Measurements from ENCODE around the gene TRABD2B. TPM values are rescaled to one million over a fixed set of nuclear protein-coding genes. Genes with fewer than 3 reads are reported as not detected.

Gene TRABD2B
- total RNA-seq, 1 donor from 2014 or later = 0.89 TPM

DNA sequence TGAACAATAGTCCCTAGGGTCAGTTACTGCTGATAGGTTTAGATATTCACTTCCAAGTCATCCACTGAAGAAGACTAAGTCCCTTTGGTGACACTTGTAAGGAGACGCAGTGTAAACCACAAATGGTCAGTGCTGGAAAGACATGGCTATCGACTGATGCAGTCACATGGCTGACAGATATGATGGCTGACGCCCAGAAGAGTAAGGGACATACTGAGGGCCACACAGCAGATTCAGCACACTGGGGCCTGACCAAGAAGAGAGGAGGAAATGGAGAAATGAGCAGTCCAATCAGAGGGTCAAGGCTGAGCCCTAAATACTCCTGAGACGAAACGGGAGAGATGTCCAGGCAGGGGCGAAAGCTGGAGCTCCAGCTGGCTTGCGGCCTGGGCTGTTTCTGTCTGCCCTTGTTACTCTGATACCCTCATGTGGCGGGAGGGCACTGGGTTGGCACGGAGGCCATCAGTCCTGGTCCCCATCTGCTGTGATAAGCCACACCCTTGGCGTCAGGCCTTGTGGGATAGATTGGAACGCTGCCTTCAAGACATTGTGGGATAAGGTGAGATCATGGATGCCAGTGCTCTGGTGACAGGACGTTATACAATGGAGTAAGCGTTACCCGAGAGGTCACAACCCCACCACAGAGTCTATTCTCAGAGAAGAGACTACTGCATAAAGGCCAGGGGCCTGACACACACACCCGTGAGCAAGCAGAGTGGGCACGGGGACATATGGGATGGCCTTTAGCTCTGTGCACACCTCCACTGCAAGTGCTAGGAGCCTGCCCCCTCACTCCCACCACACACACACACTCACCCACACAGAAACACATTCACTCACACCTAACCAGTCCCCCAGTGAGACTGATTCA lies 158.4 kb downstream of the TRABD2B start:
- Histone ChIP-seq H3K27ac (ENCODE audit: low read depth, low read length) (no peak overlapping the region), H3K27me3 (ENCODE audit: insufficient read depth, low read length) (no peaks in the 10 kb centered on the region), H3K4me3 (ENCODE audit: insufficient read depth, low read depth, low read length) (no peak overlapping the region), H4K20me1 (ENCODE audit: insufficient read depth, low read length) (no peaks in the 10 kb centered on the region), H3K9ac (ENCODE audit: low read length) (no peak overlapping the region), H2AFZ (ENCODE audit: low read depth, low read length) (no peak overlapping the region), H3K79me2 (ENCODE audit: insufficient read depth, low read length) (no peaks in the 10 kb centered on the region), H3K4me2 (ENCODE audit: low read length) (no peak overlapping the region), H3K4me1 (ENCODE audit: insufficient read depth, low read length) (no peaks in the 10 kb centered on the region), H3K36me3 (ENCODE audit: insufficient read depth, low read length) (no peaks in the 10 kb centered on the region), H3K9me3 (ENCODE audit: insufficient read depth, low read depth, low read length) (peaks cover 4% of the 10 kb centered on the region)
- FAIRE-seq = no peak
- DNase-seq (ENCODE audit: low read depth) = no peak
- H3K27ac Mint-ChIP-seq (ENCODE audit: unreplicated experiment) = no peak overlapping the region
- TF ChIP-seq, protein P1, sequence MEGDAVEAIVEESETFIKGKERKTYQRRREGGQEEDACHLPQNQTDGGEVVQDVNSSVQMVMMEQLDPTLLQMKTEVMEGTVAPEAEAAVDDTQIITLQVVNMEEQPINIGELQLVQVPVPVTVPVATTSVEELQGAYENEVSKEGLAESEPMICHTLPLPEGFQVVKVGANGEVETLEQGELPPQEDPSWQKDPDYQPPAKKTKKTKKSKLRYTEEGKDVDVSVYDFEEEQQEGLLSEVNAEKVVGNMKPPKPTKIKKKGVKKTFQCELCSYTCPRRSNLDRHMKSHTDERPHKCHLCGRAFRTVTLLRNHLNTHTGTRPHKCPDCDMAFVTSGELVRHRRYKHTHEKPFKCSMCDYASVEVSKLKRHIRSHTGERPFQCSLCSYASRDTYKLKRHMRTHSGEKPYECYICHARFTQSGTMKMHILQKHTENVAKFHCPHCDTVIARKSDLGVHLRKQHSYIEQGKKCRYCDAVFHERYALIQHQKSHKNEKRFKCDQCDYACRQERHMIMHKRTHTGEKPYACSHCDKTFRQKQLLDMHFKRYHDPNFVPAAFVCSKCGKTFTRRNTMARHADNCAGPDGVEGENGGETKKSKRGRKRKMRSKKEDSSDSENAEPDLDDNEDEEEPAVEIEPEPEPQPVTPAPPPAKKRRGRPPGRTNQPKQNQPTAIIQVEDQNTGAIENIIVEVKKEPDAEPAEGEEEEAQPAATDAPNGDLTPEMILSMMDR (IDR thresholded peaks at IDR 0.05; ENCODE audit: insufficient read depth, low read depth, low read length) = no peak
- TF ChIP-seq EZH2 (IDR thresholded peaks at IDR 0.05; ENCODE audit: insufficient read depth, low read length) = no peak
- H3K4me1 Mint-ChIP-seq (ENCODE audit: low read depth, unreplicated experiment) = peaks cover 3% of the 10 kb centered on the region
- H3K4me3 Mint-ChIP-seq (ENCODE audit: unreplicated experiment) = no peak overlapping the region
- peaks cover 6% of the 10 kb centered on the region for H3K36me3 Mint-ChIP-seq (ENCODE audit: low read depth, unreplicated experiment)
- peaks cover 40% of the 10 kb centered on the region for H3K27me3 Mint-ChIP-seq (ENCODE audit: low read depth, unreplicated experiment)
- H3K9me3 Mint-ChIP-seq (ENCODE audit: unreplicated experiment) = peaks cover 10% of the 10 kb centered on the region

- H3K27ac Mint-ChIP-seq (ENCODE audit: unreplicated experiment) = no peak overlapping the region
- no peak overlapping the region for H2AFZ ChIP-seq (ENCODE audit: low read depth, low read length)
- H3K36me3 Mint-ChIP-seq (ENCODE audit: low read depth, unreplicated experiment) = peaks cover 6% of the 10 kb centered on the region
- DNase-seq (ENCODE audit: low read depth) (no peak), FAIRE-seq (no peak)
- H3K4me3 Mint-ChIP-seq (ENCODE audit: unreplicated experiment) = no peak overlapping the region
- peaks cover 33% of the 10 kb centered on the region for H3K27me3 Mint-ChIP-seq (ENCODE audit: low read depth, unreplicated experiment)
- TF ChIP-seq EZH2 (IDR thresholded peaks at IDR 0.05; ENCODE audit: insufficient read depth, low read length) = no peak
- TF ChIP-seq, protein P1 (IDR thresholded peaks at IDR 0.05; ENCODE audit: insufficient read depth, low read depth, low read length) = no peak
- no peak overlapping the region for H3K4me3 ChIP-seq (ENCODE audit: insufficient read depth, low read depth, low read length)
- H3K9me3 Mint-ChIP-seq (ENCODE audit: unreplicated experiment) = peaks cover 10% of the 10 kb centered on the region
- H3K4me1 Mint-ChIP-seq (ENCODE audit: low read depth, unreplicated experiment) = peaks cover 3% of the 10 kb centered on the region
- no peaks in the 10 kb centered on the region for H3K27me3 ChIP-seq (ENCODE audit: insufficient read depth, low read length)
- no peak overlapping the region for H3K27ac ChIP-seq (ENCODE audit: low read depth, low read length)
- H3K9ac ChIP-seq (ENCODE audit: low read length) = no peak overlapping the region
- no peak overlapping the region for H3K4me2 ChIP-seq (ENCODE audit: low read length)
- no peaks in the 10 kb centered on the region for H4K20me1 ChIP-seq (ENCODE audit: insufficient read depth, low read length)
- no peaks in the 10 kb centered on the region for H3K4me1 ChIP-seq (ENCODE audit: insufficient read depth, low read length)
- peaks cover 4% of the 10 kb centered on the region for H3K9me3 ChIP-seq (ENCODE audit: insufficient read depth, low read depth, low read length)
- no peaks in the 10 kb centered on the region for H3K36me3 ChIP-seq (ENCODE audit: insufficient read depth, low read length)
- H3K79me2 ChIP-seq (ENCODE audit: insufficient read depth, low read length) = no peaks in the 10 kb centered on the region
Measured at GRCh38 chr1:47837866-47838561, 159.2 kb downstream of the TRABD2B start.
